GM23338 (cell line): ENCODE results near the gene ZCCHC9. TPM values are rescaled to one million over a fixed set of nuclear protein-coding genes. Genes with fewer than 3 reads are reported as not detected.

Experiments used
- ATAC-seq: fragments of 200-7000 bp; cut with Tn5 transposase; 3 replicates; pipeline ENCODE4 v1.9.1; 2020
- DNase-seq: peaks from one replicate; pipeline ENCODE4 v3.0.0-alpha.2; 2015; ENCODE audit warnings: low spot score
- H2AFZ ChIP-seq: fragments of 200-600 bp; sonication (generic); 2 replicates; pipeline ENCODE4 v1.8.0; 2016; ENCODE audit warnings: antibody characterized with exemption, mild to moderate bottlenecking, moderate library complexity
- H3F3A ChIP-seq: fragments of 200-600 bp; sonication (generic); replicated peaks from 2 replicates; pipeline ENCODE4 v1.8.0; 2017; ENCODE audit warnings: antibody characterized with exemption, mixed run types, low read depth
- H3K27ac ChIP-seq: fragments of 200-600 bp; sonication (generic); 2 replicates; pipeline ENCODE4 v1.6.1; 2016; ENCODE audit warnings: low read depth
- H3K27me3 ChIP-seq: fragments of 200-600 bp; sonication (generic); 2 replicates; pipeline ENCODE4 v1.8.0; 2016; ENCODE audit warnings: mild to moderate bottlenecking, mixed run types, moderate library complexity; ENCODE audit not compliant: insufficient read depth
- H3K36me3 ChIP-seq: fragments of 200-600 bp; sonication (generic); 2 replicates; pipeline ENCODE4 v1.8.0; 2016; ENCODE audit warnings: mild to moderate bottlenecking; ENCODE audit not compliant: insufficient read depth
- H3K4me1 ChIP-seq: fragments of 200-600 bp; sonication (generic); 2 replicates; pipeline ENCODE4 v1.8.0; 2016; ENCODE audit warnings: mild to moderate bottlenecking, moderate library complexity; ENCODE audit not compliant: insufficient read depth
- H3K4me2 ChIP-seq: fragments of 200-600 bp; sonication (generic); 2 replicates; pipeline ENCODE4 v1.7.1; 2017; ENCODE audit warnings: mixed run types
- H3K4me3 ChIP-seq: fragments of 200-600 bp; sonication (generic); 2 replicates; pipeline ENCODE4 v1.6.1; 2016; ENCODE audit warnings: mixed run types
- H3K79me2 ChIP-seq: fragments of 200-600 bp; sonication (generic); replicated peaks from 2 replicates; pipeline ENCODE4 v1.8.0; 2017; ENCODE audit warnings: mild to moderate bottlenecking; ENCODE audit not compliant: insufficient read depth
- H3K9me2 ChIP-seq: fragments of 200-600 bp; sonication (generic); 2 replicates; pipeline ENCODE4 v1.8.0; 2017; ENCODE audit not compliant: insufficient read depth
- H4K20me1 ChIP-seq: fragments of 200-600 bp; sonication (generic); replicated peaks from 2 replicates; pipeline ENCODE4 v1.8.0; 2017; ENCODE audit warnings: mild to moderate bottlenecking; ENCODE audit not compliant: insufficient read depth
- H3K27ac Mint-ChIP-seq: 2 replicates; pipeline ENCODE4 v1.8.0; 2020; ENCODE audit warnings: inconsistent platforms, mild to moderate bottlenecking, moderate library complexity, mixed read lengths
- H3K27me3 Mint-ChIP-seq: 3 replicates; pipeline ENCODE4 v1.8.0; 2022; ENCODE audit warnings: low read depth, mild to moderate bottlenecking, moderate library complexity, mixed read lengths, inconsistent platforms; ENCODE audit not compliant: insufficient read depth, poor library complexity
- H3K36me3 Mint-ChIP-seq: 3 replicates; pipeline ENCODE4 v1.8.0; 2021; ENCODE audit warnings: low read depth, mild to moderate bottlenecking, inconsistent platforms, moderate library complexity, mixed read lengths
- H3K4me1 Mint-ChIP-seq: 3 replicates; pipeline ENCODE4 v1.8.0; 2020; ENCODE audit warnings: mild to moderate bottlenecking, inconsistent platforms, mixed read lengths
- H3K4me3 Mint-ChIP-seq: 3 replicates; pipeline ENCODE4 v1.8.0; 2021; ENCODE audit warnings: moderate library complexity, mild to moderate bottlenecking, inconsistent platforms, mixed read lengths
- H3K9me3 Mint-ChIP-seq: 3 replicates; pipeline ENCODE4 v1.8.0; 2020; ENCODE audit warnings: moderate library complexity, mild to moderate bottlenecking, inconsistent platforms, mixed read lengths
- CREB1 ChIP-seq: fragments of 250-450 bp; sonication (Bioruptor Pico); IDR thresholded peaks from 2 replicates; pipeline ENCODE4 v1.5.0; 2020; ENCODE audit warnings: low read depth, mild to moderate bottlenecking, moderate library complexity
- EZH2 ChIP-seq: fragments of 200-600 bp; sonication (generic); IDR thresholded peaks from one replicate; pipeline ENCODE4 v1.8.0; 2017; ENCODE audit warnings: antibody characterized with exemption, mild to moderate bottlenecking, low read depth; ENCODE audit not compliant: unreplicated experiment
- EZH2phosphoT487 ChIP-seq: fragments of 200-600 bp; sonication (generic); IDR thresholded peaks from one replicate; pipeline ENCODE4 v1.8.1; 2018; ENCODE audit warnings: antibody characterized with exemption; ENCODE audit not compliant: unreplicated experiment
- JUNB ChIP-seq: IDR thresholded peaks from one replicate; pipeline ENCODE4 v1.6.1; 2016; ENCODE audit warnings: antibody characterized with exemption; ENCODE audit not compliant: unreplicated experiment
- NANOG ChIP-seq: IDR thresholded peaks from 2 replicates; pipeline ENCODE4 v1.6.1; 2016; ENCODE audit warnings: antibody characterized with exemption, borderline replicate concordance
- POLR2AphosphoS5 ChIP-seq: IDR thresholded peaks from 2 replicates; pipeline ENCODE4 v1.6.1; 2016; ENCODE audit warnings: antibody characterized with exemption, low read depth
- REST ChIP-seq: IDR thresholded peaks from one replicate; pipeline ENCODE4 v1.6.1; 2018; ENCODE audit warnings: antibody characterized with exemption; ENCODE audit not compliant: unreplicated experiment
- STAT1 ChIP-seq: IDR thresholded peaks from one replicate; pipeline ENCODE4 v1.6.1; 2016; ENCODE audit warnings: antibody characterized with exemption; ENCODE audit not compliant: unreplicated experiment
- ZNF114 ChIP-seq: fragments of 250-450 bp; sonication (Bioruptor Pico); IDR thresholded peaks from 2 replicates; pipeline ENCODE4 v1.5.0; 2020; ENCODE audit warnings: mild to moderate bottlenecking, moderate library complexity
- ZNF331 ChIP-seq: fragments of 250-450 bp; sonication (Bioruptor Pico); IDR thresholded peaks from 2 replicates; pipeline ENCODE4 v1.5.0; 2020; ENCODE audit warnings: low read depth, mild to moderate bottlenecking, moderate library complexity
- ZNF462 ChIP-seq: fragments of 250-450 bp; sonication (Bioruptor Pico); IDR thresholded peaks from 2 replicates; pipeline ENCODE4 v1.5.0; 2020; ENCODE audit warnings: mild to moderate bottlenecking, moderate library complexity
- polyA plus RNA-seq: library from polyadenylated mRNA; unstranded; fragments of >200 nt; fragmentation: Nextera tagmentation; extraction: Ambion mirVana; gene quantifications from 2 replicates; pipeline ENCODE4 v1.2.1, GENCODE V29; 2016
- total RNA-seq: library from RNA; depleted of rRNA; stranded (reverse); fragments of >200 nt; shearing (Covaris generic); gene quantifications from 2 replicates; pipeline ENCODE4 v1.2.3, GENCODE V29; 2014
- TF ChIP-seq, protein P1 (sequence below): IDR thresholded peaks from 2 replicates; pipeline ENCODE4 v1.6.1; 2016; ENCODE audit warnings: antibody characterized with exemption
- TF ChIP-seq, protein P2 (sequence below), 2 experiments: fragments of 200-600 bp in 1 of 2; sonication (generic) in 1 of 2; conservative IDR thresholded peaks; 2 replicates each; pipeline versions ENCODE4 v1.5.1 to v1.6.1; 2016 to 2017; ENCODE audit warnings: antibody characterized with exemption in 2 of 2, low read depth in 2 of 2, mild to moderate bottlenecking in 2 of 2, moderate library complexity in 1 of 2

The ZCCHC9 gene
- total and polyA plus RNA-seq, 2 experiments from 2014 or later: 31.1 to 48.7 TPM

- Mint-ChIP-seq H3K9me3 (peaks cover 9% of the 10 kb centered on the region; the same call in 2 of the 3 replicates), H3K4me3 (no peak overlapping the region), H3K4me1 (peaks cover 17% of the 10 kb centered on the region), H3K36me3 (peaks cover 12% of the 10 kb centered on the region; the same call in 2 of the 3 replicates), H3K27me3 (peaks cover 2% of the 10 kb centered on the region), H3K27ac (peak overlapping the region; percentile 77; the same call in 1 of the 2 replicates)
- Histone ChIP-seq H3K27ac (peak overlapping the region; percentile 72), H3K4me2 (peak overlapping the region; percentile 22), H2AFZ (no peak overlapping the region), H4K20me1 (peaks cover 3% of the 10 kb centered on the region; the same call in 1 of the 2 replicates), H3K79me2 (peaks cover 77% of the 10 kb centered on the region), H3K27me3 (no peaks in the 10 kb centered on the region), H3K36me3 (no peaks in the 10 kb centered on the region), H3K4me3 (no peak overlapping the region), H3F3A (no peaks in the 10 kb centered on the region), H3K4me1 (peaks cover 30% of the 10 kb centered on the region), H3K9me2 (no peaks in the 10 kb centered on the region)
- ATAC-seq: peak; percentile 88
- TF ChIP-seq, protein P1, sequence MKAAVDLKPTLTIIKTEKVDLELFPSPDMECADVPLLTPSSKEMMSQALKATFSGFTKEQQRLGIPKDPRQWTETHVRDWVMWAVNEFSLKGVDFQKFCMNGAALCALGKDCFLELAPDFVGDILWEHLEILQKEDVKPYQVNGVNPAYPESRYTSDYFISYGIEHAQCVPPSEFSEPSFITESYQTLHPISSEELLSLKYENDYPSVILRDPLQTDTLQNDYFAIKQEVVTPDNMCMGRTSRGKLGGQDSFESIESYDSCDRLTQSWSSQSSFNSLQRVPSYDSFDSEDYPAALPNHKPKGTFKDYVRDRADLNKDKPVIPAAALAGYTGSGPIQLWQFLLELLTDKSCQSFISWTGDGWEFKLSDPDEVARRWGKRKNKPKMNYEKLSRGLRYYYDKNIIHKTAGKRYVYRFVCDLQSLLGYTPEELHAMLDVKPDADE: no peak
- no peak for TF ChIP-seq NANOG
- no peak for TF ChIP-seq REST
- no peak for TF ChIP-seq JUNB
- TF ChIP-seq POLR2AphosphoS5: no peak
- no peak for TF ChIP-seq STAT1
- no peak for TF ChIP-seq ZNF331 (CRISPR knock-in tag)
- TF ChIP-seq CREB1 (CRISPR knock-in tag): no peak
- TF ChIP-seq ZNF114 (CRISPR knock-in tag): no peak
- no peak for TF ChIP-seq ZNF462 (CRISPR knock-in tag)
- no peak for TF ChIP-seq EZH2phosphoT487
- TF ChIP-seq, protein P2, sequence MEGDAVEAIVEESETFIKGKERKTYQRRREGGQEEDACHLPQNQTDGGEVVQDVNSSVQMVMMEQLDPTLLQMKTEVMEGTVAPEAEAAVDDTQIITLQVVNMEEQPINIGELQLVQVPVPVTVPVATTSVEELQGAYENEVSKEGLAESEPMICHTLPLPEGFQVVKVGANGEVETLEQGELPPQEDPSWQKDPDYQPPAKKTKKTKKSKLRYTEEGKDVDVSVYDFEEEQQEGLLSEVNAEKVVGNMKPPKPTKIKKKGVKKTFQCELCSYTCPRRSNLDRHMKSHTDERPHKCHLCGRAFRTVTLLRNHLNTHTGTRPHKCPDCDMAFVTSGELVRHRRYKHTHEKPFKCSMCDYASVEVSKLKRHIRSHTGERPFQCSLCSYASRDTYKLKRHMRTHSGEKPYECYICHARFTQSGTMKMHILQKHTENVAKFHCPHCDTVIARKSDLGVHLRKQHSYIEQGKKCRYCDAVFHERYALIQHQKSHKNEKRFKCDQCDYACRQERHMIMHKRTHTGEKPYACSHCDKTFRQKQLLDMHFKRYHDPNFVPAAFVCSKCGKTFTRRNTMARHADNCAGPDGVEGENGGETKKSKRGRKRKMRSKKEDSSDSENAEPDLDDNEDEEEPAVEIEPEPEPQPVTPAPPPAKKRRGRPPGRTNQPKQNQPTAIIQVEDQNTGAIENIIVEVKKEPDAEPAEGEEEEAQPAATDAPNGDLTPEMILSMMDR (conservative IDR thresholded peaks at IDR 0.05; ENCODE audit: low read depth in 2 of 2): no peak
- TF ChIP-seq EZH2: no peak
- peak; percentile 29 for DNase-seq
Measured at GRCh38 chr5:81269751-81270393, 31.5 kb upstream of the ZCCHC9 start.
